HL-60 (cell line): ENCODE results near the gene STAB2.

Experiments used
- CTCF ChIP-seq: IDR thresholded peaks from one replicate; pipeline ENCODE4 v1.5.1; 2011; ENCODE audit warnings: low read length, control low read depth, inconsistent platforms; ENCODE audit not compliant: insufficient read depth
- POLR2AphosphoS5 ChIP-seq: IDR thresholded peaks from 2 replicates; pipeline ENCODE4 v1.6.1; 2012; ENCODE audit warnings: low read depth
- TF ChIP-seq, protein P1 (sequence below): IDR thresholded peaks from 2 replicates; pipeline ENCODE4 v1.6.1; 2012; ENCODE audit warnings: low read depth; ENCODE audit not compliant: insufficient replicate concordance

DNA sequence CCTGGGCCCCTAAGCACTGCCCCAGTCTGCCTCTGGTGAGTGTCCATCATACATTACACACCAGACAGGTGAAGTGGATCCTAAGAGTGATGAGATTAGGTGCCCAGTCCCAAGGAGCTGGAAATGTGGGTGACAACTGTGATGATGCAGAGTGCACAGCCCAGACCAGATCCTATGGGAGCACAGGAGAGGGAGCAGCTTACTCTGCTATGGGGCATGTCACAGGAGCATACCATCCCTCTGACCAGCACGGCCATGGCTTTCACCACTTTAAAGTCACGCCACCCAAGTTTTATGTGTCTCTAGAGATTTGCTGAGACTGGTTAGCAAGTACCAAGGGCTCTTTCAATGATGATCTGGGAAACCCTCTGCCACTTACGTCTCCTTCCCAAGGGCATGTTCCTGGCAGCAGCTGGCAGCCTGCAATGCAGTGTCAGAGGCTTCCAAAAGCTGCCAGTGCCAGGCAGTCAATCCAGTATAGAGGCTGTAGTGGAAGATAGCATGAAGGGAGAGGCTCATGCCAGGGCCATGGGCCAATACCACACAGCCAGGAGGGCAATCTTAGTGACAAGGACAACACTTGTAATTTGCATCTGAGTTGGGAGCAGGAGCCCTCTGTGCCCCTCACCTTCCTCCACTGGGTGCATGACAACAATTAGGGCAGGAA, 40.2 kb downstream of the STAB2 start:
- TF ChIP-seq POLR2AphosphoS5 (no peak), CTCF (no peak)
- TF ChIP-seq, protein P1, sequence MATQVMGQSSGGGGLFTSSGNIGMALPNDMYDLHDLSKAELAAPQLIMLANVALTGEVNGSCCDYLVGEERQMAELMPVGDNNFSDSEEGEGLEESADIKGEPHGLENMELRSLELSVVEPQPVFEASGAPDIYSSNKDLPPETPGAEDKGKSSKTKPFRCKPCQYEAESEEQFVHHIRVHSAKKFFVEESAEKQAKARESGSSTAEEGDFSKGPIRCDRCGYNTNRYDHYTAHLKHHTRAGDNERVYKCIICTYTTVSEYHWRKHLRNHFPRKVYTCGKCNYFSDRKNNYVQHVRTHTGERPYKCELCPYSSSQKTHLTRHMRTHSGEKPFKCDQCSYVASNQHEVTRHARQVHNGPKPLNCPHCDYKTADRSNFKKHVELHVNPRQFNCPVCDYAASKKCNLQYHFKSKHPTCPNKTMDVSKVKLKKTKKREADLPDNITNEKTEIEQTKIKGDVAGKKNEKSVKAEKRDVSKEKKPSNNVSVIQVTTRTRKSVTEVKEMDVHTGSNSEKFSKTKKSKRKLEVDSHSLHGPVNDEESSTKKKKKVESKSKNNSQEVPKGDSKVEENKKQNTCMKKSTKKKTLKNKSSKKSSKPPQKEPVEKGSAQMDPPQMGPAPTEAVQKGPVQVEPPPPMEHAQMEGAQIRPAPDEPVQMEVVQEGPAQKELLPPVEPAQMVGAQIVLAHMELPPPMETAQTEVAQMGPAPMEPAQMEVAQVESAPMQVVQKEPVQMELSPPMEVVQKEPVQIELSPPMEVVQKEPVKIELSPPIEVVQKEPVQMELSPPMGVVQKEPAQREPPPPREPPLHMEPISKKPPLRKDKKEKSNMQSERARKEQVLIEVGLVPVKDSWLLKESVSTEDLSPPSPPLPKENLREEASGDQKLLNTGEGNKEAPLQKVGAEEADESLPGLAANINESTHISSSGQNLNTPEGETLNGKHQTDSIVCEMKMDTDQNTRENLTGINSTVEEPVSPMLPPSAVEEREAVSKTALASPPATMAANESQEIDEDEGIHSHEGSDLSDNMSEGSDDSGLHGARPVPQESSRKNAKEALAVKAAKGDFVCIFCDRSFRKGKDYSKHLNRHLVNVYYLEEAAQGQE: no peak
